MM.1S (cell line): ENCODE data around the gene WFDC1.

Experiments used
- DNase-seq: peaks from one replicate; pipeline ENCODE4 v3.0.0-alpha.2; 2015
- H2AFZ ChIP-seq: fragments of 300-600 bp; sonication (generic); 2 replicates; pipeline ENCODE4 v1.6.0; 2016; ENCODE audit warnings: antibody characterized with exemption, low read length
- H3F3A ChIP-seq: fragments of 300-600 bp; sonication (generic); 2 replicates; pipeline ENCODE4 v1.6.1; 2016; ENCODE audit warnings: mild to moderate bottlenecking, antibody characterized with exemption, low read length, moderate library complexity, mixed read lengths; ENCODE audit not compliant: insufficient read depth
- H3K27ac ChIP-seq: fragments of 300-600 bp; sonication (generic); 2 replicates; pipeline ENCODE4 v1.5.1; 2016; ENCODE audit warnings: mild to moderate bottlenecking, low read length
- H3K27me3 ChIP-seq: fragments of 300-600 bp; sonication (generic); replicated peaks from 2 replicates; pipeline ENCODE4 v1.6.0; 2016; ENCODE audit warnings: low read length; ENCODE audit not compliant: insufficient read depth
- H3K36me3 ChIP-seq: fragments of 300-600 bp; sonication (generic); replicated peaks from 2 replicates; pipeline ENCODE4 v1.6.1; 2016; ENCODE audit warnings: mild to moderate bottlenecking, low read length, mixed read lengths; ENCODE audit not compliant: insufficient read depth
- H3K4me1 ChIP-seq: fragments of 300-600 bp; sonication (generic); 2 replicates; pipeline ENCODE4 v1.6.1; 2016; ENCODE audit warnings: low read length, mixed read lengths
- H3K4me2 ChIP-seq: fragments of 300-600 bp; sonication (generic); 2 replicates; pipeline ENCODE4 v1.6.0; 2016; ENCODE audit warnings: low read depth, low read length
- H3K4me3 ChIP-seq: fragments of 300-600 bp; sonication (generic); 2 replicates; pipeline ENCODE4 v1.5.1; 2016; ENCODE audit warnings: low read length, mixed read lengths
- H3K79me2 ChIP-seq: fragments of 300-600 bp; sonication (generic); 2 replicates; pipeline ENCODE4 v1.6.1; 2016; ENCODE audit warnings: mixed run types, low read length, mixed read lengths
- H3K9ac ChIP-seq: fragments of 300-600 bp; sonication (generic); 2 replicates; pipeline ENCODE4 v1.6.1; 2016; ENCODE audit warnings: low read length, mixed read lengths
- H3K9me2 ChIP-seq: fragments of 300-600 bp; sonication (generic); replicated peaks from 2 replicates; pipeline ENCODE4 v1.6.1; 2016; ENCODE audit warnings: mild to moderate bottlenecking, low read length, mixed read lengths; ENCODE audit not compliant: insufficient read depth
- H3K9me3 ChIP-seq: fragments of 300-600 bp; sonication (generic); replicated peaks from 2 replicates; pipeline ENCODE4 v1.6.1; 2016; ENCODE audit warnings: mild to moderate bottlenecking, low read length, mixed read lengths; ENCODE audit not compliant: insufficient read depth
- H4K20me1 ChIP-seq: fragments of 300-600 bp; sonication (generic); 2 replicates; pipeline ENCODE4 v1.6.1; 2016; ENCODE audit warnings: mild to moderate bottlenecking, low read length, moderate library complexity, mixed read lengths; ENCODE audit not compliant: insufficient read depth
- CTCF ChIP-seq: fragments of 300-600 bp; sonication (generic); IDR thresholded peaks from 2 replicates; pipeline ENCODE4 v1.5.1; 2016; ENCODE audit warnings: antibody characterized with exemption, low read length, mixed read lengths
- EZH2 ChIP-seq: fragments of 300-600 bp; sonication (generic); optimal IDR thresholded peaks from 2 replicates; pipeline ENCODE3; 2017; ENCODE audit warnings: low read depth, mild to moderate bottlenecking, antibody characterized with exemption, low read length, mixed read lengths
- EZH2phosphoT487 ChIP-seq: fragments of 300-600 bp; sonication (generic); IDR thresholded peaks from 2 replicates; pipeline ENCODE4 v1.6.1; 2018; ENCODE audit warnings: antibody characterized with exemption, low read length

Gene WFDC1

DNA sequence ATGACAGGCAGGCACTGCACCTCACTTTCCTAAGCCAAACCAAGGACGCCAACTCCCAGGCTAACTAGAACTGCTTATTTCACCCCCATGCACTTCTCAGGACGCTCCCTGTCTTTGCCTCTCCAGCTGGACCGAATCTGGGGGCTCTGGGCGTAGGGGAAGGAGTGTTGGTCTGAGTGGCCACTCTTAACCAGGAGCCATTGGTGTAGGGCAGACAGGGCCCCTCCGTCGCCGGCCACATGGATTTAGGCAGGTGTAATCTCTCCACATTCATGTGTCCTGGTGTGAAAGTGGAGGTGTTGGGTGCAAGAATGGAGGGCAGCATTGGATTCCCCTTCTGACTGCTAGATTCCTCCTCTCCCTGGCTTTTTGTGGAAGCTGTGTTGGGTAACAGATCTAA lies 83.4 kb downstream of the WFDC1 start:
- H4K20me1 ChIP-seq, result no peaks in the 10 kb centered on the region
- H3K27ac ChIP-seq, result no peak overlapping the region
- DNase-seq, result no peak
- H3K27me3 ChIP-seq, result peaks cover 17% of the 10 kb centered on the region
- no peak overlapping the region for H3K4me2 ChIP-seq
- H3K9me2 ChIP-seq, result no peaks in the 10 kb centered on the region
- no peak overlapping the region for H2AFZ ChIP-seq
- H3K4me3 ChIP-seq, result no peak overlapping the region
- H3K9ac ChIP-seq, result no peak overlapping the region
- H3K79me2 ChIP-seq, result no peaks in the 10 kb centered on the region
- H3K4me1 ChIP-seq, result no peaks in the 10 kb centered on the region
- H3F3A ChIP-seq, result no peaks in the 10 kb centered on the region
- H3K9me3 ChIP-seq, result no peaks in the 10 kb centered on the region
- H3K36me3 ChIP-seq, result no peaks in the 10 kb centered on the region
- TF ChIP-seq CTCF (no peak), EZH2 (no peak), EZH2phosphoT487 (no peak)

- Histone ChIP-seq H3K4me2 (no peak overlapping the region), H3F3A (no peaks in the 10 kb centered on the region), H3K27me3 (peaks cover 17% of the 10 kb centered on the region), H3K9me2 (no peaks in the 10 kb centered on the region), H3K9ac (no peak overlapping the region), H3K27ac (no peak overlapping the region), H4K20me1 (no peaks in the 10 kb centered on the region), H3K4me3 (no peak overlapping the region), H2AFZ (no peak overlapping the region), H3K36me3 (no peaks in the 10 kb centered on the region), H3K4me1 (no peaks in the 10 kb centered on the region), H3K79me2 (no peaks in the 10 kb centered on the region), H3K9me3 (no peaks in the 10 kb centered on the region)
- no peak for DNase-seq
- no peak for TF ChIP-seq EZH2phosphoT487
- TF ChIP-seq EZH2, result no peak
Measured at GRCh38 chr16:84378567-84378966, 83.9 kb downstream of the WFDC1 start.

GRCh38 chr16:84379008-84379708 lies 84.5 kb downstream of the WFDC1 start:
- no peaks in the 10 kb centered on the region for H3F3A ChIP-seq
- H2AFZ ChIP-seq, result no peak overlapping the region
- no peaks in the 10 kb centered on the region for H3K9me2 ChIP-seq
- no peak overlapping the region for H3K4me2 ChIP-seq
- H3K4me3 ChIP-seq, result no peak overlapping the region
- H3K9me3 ChIP-seq, result no peaks in the 10 kb centered on the region
- no peak for DNase-seq
- H3K36me3 ChIP-seq, result no peaks in the 10 kb centered on the region
- no peaks in the 10 kb centered on the region for H3K79me2 ChIP-seq
- no peak for TF ChIP-seq EZH2
- TF ChIP-seq EZH2phosphoT487, result no peak
- no peak for TF ChIP-seq CTCF
- H3K27me3 ChIP-seq, result peaks cover 13% of the 10 kb centered on the region
- H3K9ac ChIP-seq, result no peak overlapping the region
- no peaks in the 10 kb centered on the region for H3K4me1 ChIP-seq
- no peak overlapping the region for H3K27ac ChIP-seq
- no peaks in the 10 kb centered on the region for H4K20me1 ChIP-seq
